ENCODE results near the gene KCNH5. TPM values are rescaled to one million over a fixed set of nuclear protein-coding genes. Genes with fewer than 3 reads are reported as not detected.

KCNH5 gene
- total and polyA plus RNA-seq, 9 of the 15 experiments (the other 6 are each of a cell fraction or from before 2014, with no cell fraction given): 1.1 to 2.4 (median 1.4) TPM

- H3K79me2 ChIP-seq (ENCODE audit: control insufficient read depth, insufficient read depth, low read length): no peaks in the 10 kb centered on the region
- BruUV-seq (replicated peaks): no TSS peak
- no peak for FAIRE-seq
- TF ChIP-seq NR3C1 (CRISPR knock-in tag; IDR thresholded peaks at IDR 0.05) (no peak), NFIX (CRISPR knock-in tag; IDR thresholded peaks at IDR 0.05; ENCODE audit: low read depth) (no peak), ZNF12 (CRISPR knock-in tag; IDR thresholded peaks at IDR 0.05) (no peak), ZNF75A (CRISPR knock-in tag; IDR thresholded peaks at IDR 0.05) (no peak), TBP (optimal IDR thresholded peaks at IDR 0.05; ENCODE audit: low read depth, low read length) (no peak), DLX4 (CRISPR knock-in tag; IDR thresholded peaks at IDR 0.05) (no peak), CBFA2T3 (IDR thresholded peaks at IDR 0.05) (no peak), CREBBP (IDR thresholded peaks at IDR 0.05; ENCODE audit: low read depth, low read length) (no peak), ZEB2 (IDR thresholded peaks at IDR 0.05) (no peak), MBD1 (CRISPR knock-in tag; IDR thresholded peaks at IDR 0.05) (no peak), NFXL1 (CRISPR knock-in tag; IDR thresholded peaks at IDR 0.05) (no peak), ZNF436 (CRISPR knock-in tag; IDR thresholded peaks at IDR 0.05) (no peak), GATAD2A (IDR thresholded peaks at IDR 0.05) (no peak), RNF219 (CRISPR knock-in tag; IDR thresholded peaks at IDR 0.05) (no peak)
Measured at GRCh38 chr14:63051301-63051700, 6.0 kb upstream of the KCNH5 start.

More at GRCh38 chr14:63051301-63051700, 6.0 kb upstream of the KCNH5 start:
- Histone ChIP-seq H3K9me3 (replicated peaks; ENCODE audit: control insufficient read depth, insufficient read depth, low read depth, low read length) (no peaks in the 10 kb centered on the region), H3K9me1 (ENCODE audit: control insufficient read depth, insufficient read depth, low read length) (no peaks in the 10 kb centered on the region), H3K27ac (ENCODE audit: extremely low read depth, low read depth, low read length) (no peak overlapping the region), H3K4me1 (replicated peaks in 1 of 2; ENCODE audit: control insufficient read depth in 2 of 2, insufficient read depth in 2 of 2, low read length in 2 of 2) (no peaks in the 10 kb centered on the region), H3K36me3 (ENCODE audit: control insufficient read depth, insufficient read depth, low read length) (no peaks in the 10 kb centered on the region), H3K4me3 (no peak overlapping the region), H2AFZ (ENCODE audit: low read depth, low read length) (no peak overlapping the region), H4K20me1 (replicated peaks; ENCODE audit: control insufficient read depth, insufficient read depth, low read length) (no peaks in the 10 kb centered on the region; the same call in 1 of the 2 replicates), H3K27me3 (ENCODE audit: control insufficient read depth in 2 of 2, insufficient read depth in 2 of 2, low read length in 2 of 2) (peaks cover 2 to 5% of the 10 kb centered on the region in 2 experiments; a peak in 2 of 5 replicates), H3K9ac (ENCODE audit: insufficient read depth in 1 of 2, low read depth in 2 of 2, low read length in 2 of 2) (no peak overlapping the region), H3K4me2 (ENCODE audit: insufficient read depth, low read length) (no peak overlapping the region)
- ATAC-seq (no peak), DNase-seq (ENCODE audit: extremely low read depth in 1 of 4, low spot score in 3 of 4) (no peak)
- WGBS (ENCODE audit: insufficient coverage, low coverage, missing lambda C conversion rate): 0% methylated on average over 2 of the region's 2 CpGs
- ChIA-PET POLR2A (no interaction called here), CTCF (ENCODE audit: low intra/inter-chr PET ratio) (interaction anchor here (0.5 kb wide), 1 partner anchor 123 kb away, joined by 3 read pairs; no protein-coding TSS in a partner anchor)
- intact Hi-C loops (cut with micrococcal nuclease) (no loop called here), in situ Hi-C loops (cut with MboI) (no loop called here)
